Amniotic epithelial cell (primary cell): ENCODE results near the gene NCOA3.
A peak's percentile ranks its signal among the peaks of the same experiment; 100 is the strongest.

Experiments used
- DNase-seq: peaks from one replicate; pipeline ENCODE4 v3.0.0-alpha.2; 2010; ENCODE audit warnings: low read depth

NCOA3 gene

GRCh38 chr20:47638851-47639250 lies 137.2 kb downstream of the NCOA3 start:
- no peak for DNase-seq

DNA sequence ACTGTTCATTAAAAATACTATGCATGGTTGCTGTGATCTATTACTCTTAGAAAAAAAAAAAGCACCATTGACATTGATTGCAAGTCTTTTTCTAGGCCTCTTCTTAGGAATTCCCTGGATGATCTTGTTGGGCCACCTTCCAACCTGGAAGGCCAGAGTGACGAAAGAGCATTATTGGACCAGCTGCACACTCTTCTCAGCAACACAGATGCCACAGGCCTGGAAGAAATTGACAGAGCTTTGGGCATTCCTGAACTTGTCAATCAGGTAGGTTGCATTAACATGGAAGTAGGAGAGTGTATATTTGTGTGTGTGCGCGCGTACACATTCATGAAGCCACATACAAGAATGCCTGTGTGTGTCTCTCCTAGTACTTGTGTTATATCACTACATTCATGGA lies 140.4 kb downstream of the NCOA3 start:
- no peak for DNase-seq

DNA sequence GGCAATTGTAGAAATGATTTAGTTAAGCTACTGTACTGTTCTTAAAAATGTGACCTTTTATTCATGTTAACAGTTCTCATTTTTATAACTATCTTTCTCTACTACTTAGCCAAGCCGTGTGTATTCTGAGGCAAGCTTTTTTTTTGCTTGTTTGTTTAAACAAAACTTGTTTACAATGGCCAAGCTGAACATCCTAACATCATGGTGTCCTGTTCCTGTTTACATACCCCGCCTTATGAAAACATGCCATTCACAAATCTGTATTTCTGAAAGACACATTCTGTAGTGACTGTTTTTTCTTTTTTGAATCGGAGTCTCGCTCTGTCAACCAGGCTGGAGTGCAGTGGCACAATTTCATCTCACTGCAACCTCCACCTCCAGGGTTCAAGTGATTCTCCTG lies 140.9 kb downstream of the NCOA3 start:
- no peak for DNase-seq

DNA sequence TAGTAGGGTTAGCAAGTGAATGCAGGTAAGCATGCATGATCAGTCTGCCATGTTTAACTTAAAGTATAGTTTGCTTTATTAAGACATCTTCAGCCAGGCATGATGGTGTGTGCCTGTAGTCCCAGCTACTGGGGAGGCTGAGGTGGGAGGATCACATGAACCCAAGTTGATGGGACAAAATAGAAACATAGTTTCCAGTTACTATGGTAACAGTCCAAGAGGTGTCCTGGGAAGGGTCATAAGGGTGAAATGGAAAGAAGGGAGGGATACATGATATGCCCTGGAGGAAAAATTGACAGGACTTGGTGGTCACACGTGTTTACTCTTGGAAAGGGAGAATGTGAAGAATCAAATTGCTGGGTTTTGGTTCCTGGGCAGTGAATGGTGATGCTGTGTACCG lies 143.9 kb downstream of the NCOA3 start:
- DNase-seq = no peak

DNA sequence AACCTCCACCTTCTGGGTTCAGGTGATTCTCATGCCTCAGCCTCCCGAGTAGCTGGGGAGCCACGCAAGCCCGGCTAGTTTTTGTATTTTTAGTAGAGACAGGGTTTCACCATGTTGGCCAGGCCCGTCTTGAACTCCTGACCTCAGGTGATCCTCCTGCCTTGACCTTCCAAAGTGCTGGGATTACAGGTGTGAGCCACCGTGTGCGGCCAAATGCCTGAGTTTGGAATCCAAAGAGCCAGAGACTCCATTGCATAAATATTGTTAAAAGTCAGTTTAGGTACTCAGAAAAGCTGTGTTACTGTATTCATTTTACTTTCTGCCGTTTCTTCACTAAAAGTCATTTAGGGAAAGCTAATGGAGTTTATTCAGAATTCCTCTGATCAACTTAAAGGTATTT lies 146.3 kb downstream of the NCOA3 start:
- DNase-seq = no peak

DNA sequence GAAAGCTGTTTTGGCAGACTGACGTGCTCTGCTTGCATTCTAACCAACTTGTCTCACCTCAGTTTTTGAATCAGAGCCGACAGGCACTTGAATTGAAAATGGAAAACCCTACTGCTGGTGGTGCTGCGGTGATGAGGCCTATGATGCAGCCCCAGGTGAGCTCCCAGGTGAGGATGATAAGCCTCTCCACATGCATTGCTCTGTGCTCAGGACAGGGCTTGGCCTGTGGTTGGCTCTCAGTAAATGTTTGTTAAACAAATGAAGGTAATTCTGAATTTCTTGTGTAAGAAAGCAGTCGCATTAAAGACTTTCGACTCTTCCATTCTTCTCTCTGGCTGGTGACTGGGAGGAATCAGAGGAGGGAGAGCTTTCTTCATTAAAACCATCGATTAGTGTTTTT lies 147.3 kb downstream of the NCOA3 start:
- no peak for DNase-seq

DNA sequence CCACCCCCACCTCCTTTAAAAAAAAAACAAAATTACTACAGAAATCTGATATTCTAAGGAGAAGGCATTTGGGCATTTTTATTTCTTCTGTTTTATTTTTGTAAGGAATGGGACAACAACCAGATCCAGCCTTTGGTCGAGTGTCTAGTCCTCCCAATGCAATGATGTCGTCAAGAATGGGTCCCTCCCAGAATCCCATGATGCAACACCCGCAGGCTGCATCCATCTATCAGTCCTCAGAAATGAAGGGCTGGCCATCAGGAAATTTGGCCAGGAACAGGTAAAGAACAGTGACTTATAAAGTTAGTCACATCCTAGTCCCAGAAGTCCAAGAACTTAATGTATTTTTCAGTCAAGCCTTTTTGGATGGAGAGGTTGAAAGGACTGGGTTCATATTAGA lies 150.6 kb downstream of the NCOA3 start:
- no peak for DNase-seq

GRCh38 chr20:47652794-47653193 lies 151.1 kb downstream of the NCOA3 start:
- no peak for DNase-seq

DNA sequence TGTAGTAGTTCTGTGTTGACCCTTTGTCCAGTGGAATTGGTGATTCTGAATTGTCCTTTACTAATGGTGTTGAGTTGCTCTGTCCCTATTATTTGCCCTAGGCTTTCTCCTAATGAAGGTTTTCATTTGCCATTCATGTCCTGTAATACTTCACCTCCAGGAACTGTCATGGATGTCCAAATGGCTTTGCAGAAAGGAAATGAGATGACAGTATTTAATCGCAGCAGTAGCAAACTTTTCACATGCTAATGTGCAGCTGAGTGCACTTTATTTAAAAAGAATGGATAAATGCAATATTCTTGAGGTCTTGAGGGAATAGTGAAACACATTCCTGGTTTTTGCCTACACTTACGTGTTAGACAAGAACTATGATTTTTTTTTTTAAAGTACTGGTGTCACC lies 152.2 kb downstream of the NCOA3 start:
- no peak for DNase-seq

DNA sequence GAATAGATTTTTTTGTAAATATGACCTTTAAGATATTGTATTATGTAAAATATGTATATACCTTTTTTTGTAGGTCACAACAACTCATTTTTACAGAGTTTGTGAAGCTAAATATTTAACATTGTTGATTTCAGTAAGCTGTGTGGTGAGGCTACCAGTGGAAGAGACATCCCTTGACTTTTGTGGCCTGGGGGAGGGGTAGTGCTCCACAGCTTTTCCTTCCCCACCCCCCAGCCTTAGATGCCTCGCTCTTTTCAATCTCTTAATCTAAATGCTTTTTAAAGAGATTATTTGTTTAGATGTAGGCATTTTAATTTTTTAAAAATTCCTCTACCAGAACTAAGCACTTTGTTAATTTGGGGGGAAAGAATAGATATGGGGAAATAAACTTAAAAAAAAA lies 152.7 kb downstream of the NCOA3 start:
- DNase-seq = no peak

DNA sequence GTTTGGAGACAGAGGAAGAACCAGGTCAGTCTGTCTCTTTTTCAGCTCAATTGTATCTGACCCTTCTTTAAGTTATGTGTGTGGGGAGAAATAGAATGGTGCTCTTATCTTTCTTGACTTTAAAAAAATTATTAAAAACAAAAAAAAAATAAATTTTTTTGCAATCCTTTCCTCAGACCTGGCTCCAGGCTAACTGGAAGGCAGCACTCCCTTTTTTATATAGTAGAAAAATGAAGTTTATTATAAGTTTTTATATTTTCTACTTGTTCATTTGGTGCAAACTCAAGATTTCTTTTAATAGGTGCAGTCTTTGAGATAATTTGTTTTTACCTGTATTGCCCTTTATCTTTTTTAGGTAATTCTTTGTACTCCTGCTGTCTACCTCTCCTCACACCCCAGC lies 153.9 kb downstream of the NCOA3 start:
- no peak for DNase-seq

GRCh38 chr20:47656318-47656717 lies 154.6 kb downstream of the NCOA3 start:
- DNase-seq = no peak

- peak; percentile 15 for DNase-seq
Observed at GRCh38 chr20:47659904-47660601, 158.4 kb downstream of the NCOA3 start.

- DNase-seq = no peak
Observed at GRCh38 chr20:47660602-47660905, 158.9 kb downstream of the NCOA3 start.

- no peak for DNase-seq
Observed at GRCh38 chr20:47660983-47661700, 159.5 kb downstream of the NCOA3 start.

- no peak for DNase-seq
Observed at GRCh38 chr20:47661714-47662113, 160.0 kb downstream of the NCOA3 start.

DNA sequence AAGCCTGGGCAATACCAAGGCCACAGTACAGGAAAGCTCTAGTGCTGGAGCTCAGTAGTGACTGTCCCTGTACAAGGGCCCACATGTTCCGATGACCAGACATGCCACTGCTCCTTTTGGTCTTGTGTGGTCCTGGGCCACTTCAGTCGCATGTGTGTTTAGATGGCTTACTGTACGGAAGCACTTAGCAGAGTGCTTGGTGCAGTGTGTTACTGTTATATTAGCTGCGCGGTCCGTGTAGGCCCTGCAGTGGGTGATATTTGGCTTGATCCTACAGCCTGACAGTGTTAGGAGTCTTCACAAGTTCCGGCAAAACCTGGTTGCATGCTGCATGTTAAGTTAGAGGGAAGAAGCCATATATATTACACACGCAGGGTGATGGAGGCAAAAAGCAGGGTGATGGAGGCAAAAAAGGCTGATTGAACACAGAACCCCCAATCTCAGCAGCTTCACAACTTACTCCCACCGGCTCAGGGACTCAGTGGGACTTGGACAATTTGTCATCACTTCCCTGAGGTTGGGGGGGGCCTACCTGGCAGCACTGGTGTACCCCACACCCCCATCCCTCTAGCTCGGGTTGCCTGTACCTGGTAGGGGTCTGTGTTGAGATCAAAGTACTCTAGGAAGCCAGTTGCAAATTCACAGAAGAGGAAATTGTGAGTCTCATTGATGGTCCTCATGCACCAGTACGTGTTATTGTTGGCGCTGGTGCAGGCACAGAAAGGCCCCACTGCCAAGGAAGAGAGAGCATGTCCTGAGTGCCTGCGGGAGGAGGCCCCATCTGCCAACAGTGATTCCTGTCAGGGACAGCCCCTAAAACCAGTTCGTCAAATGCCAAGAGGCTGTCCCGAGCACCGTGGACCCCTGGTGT lies 161.0 kb downstream of the NCOA3 start:
- DNase-seq = no peak

- DNase-seq = peak; percentile 58
Observed at GRCh38 chr20:47663354-47664067, 161.8 kb downstream of the NCOA3 start.

DNA sequence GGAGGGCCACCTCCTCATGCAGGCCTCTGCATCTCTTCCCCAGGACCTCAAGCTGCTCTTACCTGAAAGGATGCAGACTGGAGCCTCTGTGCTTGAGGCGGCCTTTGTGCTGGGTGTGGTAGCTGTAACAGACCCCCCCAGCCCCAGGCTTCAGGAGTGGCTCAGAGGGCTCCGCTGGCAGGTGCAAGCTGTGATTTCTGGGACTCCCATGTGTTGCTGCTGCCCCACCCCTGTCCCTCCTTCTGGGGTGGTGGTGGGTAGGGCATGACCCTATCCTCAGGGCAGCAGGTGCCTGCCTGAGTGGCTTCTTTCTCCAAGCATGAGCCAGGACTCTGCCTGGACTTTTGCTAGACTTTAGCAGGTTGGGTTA lies 162.4 kb downstream of the NCOA3 start:
- no peak for DNase-seq

DNA sequence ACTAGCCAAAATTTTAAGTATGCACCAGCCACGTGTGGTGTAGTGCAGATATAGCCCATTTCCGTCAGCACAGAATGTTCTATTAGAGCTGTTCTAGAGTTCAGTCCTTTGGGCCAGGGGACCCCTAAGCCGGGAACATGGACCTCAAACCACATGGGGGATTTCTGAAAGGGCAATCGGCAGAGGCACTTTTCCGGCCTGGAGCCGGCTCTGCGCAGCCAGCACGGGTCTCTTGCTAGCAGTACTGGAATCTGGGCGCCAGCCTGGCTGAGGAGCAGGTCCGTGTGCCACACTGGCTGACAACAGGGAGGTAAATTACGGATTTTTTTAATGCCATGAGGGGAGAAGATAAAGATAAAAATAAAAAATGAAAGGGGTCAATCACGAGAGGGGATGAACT lies 163.1 kb downstream of the NCOA3 start:
- DNase-seq = no peak

DNA sequence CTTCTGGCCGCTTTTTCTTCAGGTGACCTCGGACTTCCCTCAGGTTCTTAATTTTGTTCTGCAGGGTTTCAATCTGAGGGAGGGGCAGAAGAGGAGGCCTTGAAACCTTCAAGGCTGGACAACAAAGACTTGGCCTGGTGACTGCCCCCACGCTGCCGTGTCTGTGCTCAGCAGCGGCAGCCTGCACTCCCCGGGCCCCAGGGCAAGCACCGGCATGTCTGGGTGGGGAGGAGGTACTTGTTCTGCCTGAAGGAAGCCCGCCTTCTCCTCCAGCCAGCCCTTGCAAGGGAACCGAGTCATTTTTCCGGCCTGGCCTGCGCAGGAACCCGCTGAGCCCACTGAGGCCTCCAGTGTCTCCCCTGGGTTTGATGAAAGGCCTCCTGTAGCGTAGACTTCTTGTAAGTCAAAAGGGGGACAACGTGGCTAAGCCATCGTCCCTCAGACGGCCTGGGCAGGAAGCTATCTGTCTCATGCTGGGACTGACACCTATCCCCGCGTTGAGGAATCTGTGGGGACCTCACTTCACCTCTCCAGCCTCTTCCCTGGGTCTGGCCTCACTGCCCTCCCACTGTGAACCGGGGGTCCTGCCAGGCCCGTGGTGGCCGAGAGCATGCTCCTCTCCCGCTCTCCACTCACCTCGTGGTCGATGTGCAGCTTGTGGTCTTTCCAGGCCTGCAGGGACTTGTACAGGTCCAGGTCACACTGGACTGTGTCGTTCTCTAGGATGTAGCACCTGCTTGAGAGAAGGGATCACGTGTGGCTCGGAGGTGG lies 163.7 kb downstream of the NCOA3 start:
- no peak for DNase-seq

DNA sequence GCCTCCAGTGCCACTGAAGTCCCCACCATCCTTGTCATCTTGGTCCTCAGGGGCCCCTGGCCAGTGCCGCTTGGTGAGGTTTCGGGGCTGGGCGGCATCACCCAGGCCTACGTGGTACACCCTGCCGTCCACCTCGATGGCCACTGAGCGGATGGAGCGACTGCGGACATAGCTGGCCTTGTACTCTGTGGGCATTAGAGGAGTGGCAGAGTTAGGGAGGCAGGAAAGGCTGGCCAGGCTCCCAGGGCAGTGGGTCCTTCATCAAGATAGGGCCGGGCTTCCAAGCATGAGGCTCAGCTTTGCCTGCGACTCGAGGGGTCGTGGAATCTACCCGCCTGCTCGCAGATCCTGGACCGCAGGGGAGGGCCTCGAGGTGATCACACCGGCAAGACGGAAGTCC lies 164.6 kb downstream of the NCOA3 start:
- DNase-seq = no peak
